ENCODE data around the gene PIP4K2C. TPM values are rescaled to one million over a fixed set of nuclear protein-coding genes. Genes with fewer than 3 reads are reported as not detected.

The PIP4K2C gene
- polyA plus RNA-seq, 2 of the 4 experiments (the other 2 are of a cell fraction): 35.3 to 62.9 TPM

DNA sequence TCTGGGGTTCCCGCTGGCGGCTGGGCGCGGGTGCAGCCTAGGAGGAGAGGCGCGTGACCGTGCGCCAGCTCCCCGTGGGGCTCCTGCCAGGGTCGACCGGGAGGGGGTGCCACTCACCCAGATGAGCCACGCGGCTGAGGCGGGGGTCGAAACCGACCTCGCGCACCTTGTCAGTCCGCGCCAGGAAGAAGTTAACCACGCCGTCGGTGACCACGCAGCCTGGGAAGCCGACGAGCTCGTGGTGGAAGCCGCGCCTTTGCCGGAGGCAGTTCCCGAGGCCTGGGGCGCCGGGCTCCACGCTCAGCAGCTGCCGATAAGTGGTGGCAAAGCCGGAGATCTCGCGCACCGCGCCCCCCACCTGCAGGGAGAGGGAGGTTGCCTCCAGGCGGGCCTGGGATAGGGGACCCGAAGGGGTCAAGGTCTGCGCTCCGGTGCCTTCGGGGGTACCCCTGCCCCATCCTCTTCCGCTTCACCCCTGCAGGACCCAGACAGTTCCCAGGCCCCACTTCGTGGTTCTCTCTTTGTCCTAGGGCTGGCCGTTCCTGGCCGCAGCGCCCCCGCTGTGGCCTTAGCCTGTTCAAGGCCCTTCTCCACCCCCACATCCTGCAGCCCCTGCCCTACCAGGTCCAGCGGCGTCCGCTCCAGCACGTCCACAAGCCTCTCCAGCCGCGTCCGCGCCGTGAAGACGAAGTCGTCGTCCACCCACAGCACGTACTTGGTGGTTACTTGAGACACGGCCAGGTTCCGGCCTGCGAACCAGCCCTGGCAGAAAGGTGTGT lies 36.7 kb downstream of the PIP4K2C start:
- 94% methylated on average over 66 of the region's 67 CpGs for WGBS (ENCODE audit: missing lambda C conversion rate)
- Histone ChIP-seq H3K4me2 (no peak overlapping the region), H3K4me1 (peaks cover 5% of the 10 kb centered on the region; the same call in 2 of the 3 replicates), H3K27ac (no peak overlapping the region), H3K9me3 (no peaks in the 10 kb centered on the region), H3K4me3 (no peak overlapping the region)
- no peak for ATAC-seq
- POLR2A ChIA-PET: interaction anchor here (0.9 kb wide), 1 partner anchor 15 kb away, joined by 3 read pairs; no protein-coding TSS in a partner anchor
- CTCF ChIA-PET: interaction anchor here (0.6 to 5.5 kb wide), 8 partner anchors 8 to 169 kb away, joined by 3 to 62 read pairs (median 4); no protein-coding TSS in a partner anchor
- DNase-seq (ENCODE audit: low read depth in 1 of 2, low spot score in 1 of 2): no peak
- no peak for TF ChIP-seq POLR2AphosphoS2 (conservative IDR thresholded peaks at IDR 0.05; ENCODE audit: low read length)
- no peak for TF ChIP-seq CBX8 (IDR thresholded peaks at IDR 0.05)
- TF ChIP-seq RNF2 (IDR thresholded peaks at IDR 0.05; ENCODE audit: borderline replicate concordance, low read depth): no peak
- TF ChIP-seq KDM1A (IDR thresholded peaks at IDR 0.05; ENCODE audit: low read depth): no peak
- no peak for TF ChIP-seq EP300 (IDR thresholded peaks at IDR 0.05)
- no peak for TF ChIP-seq NFE2L2 (conservative IDR thresholded peaks at IDR 0.05; ENCODE audit: low read length)
- no peak for TF ChIP-seq JUN (IDR thresholded peaks at IDR 0.05)
- TF ChIP-seq, protein P1, sequence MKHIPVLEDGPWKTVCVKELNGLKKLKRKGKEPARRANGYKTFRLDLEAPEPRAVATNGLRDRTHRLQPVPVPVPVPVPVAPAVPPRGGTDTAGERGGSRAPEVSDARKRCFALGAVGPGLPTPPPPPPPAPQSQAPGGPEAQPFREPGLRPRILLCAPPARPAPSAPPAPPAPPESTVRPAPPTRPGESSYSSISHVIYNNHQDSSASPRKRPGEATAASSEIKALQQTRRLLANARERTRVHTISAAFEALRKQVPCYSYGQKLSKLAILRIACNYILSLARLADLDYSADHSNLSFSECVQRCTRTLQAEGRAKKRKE (CRISPR knock-in tag; IDR thresholded peaks at IDR 0.05; ENCODE audit: low read depth): no peak
- no peak for TF ChIP-seq EHF (CRISPR knock-in tag; IDR thresholded peaks at IDR 0.05)
- TF ChIP-seq, protein P2, sequence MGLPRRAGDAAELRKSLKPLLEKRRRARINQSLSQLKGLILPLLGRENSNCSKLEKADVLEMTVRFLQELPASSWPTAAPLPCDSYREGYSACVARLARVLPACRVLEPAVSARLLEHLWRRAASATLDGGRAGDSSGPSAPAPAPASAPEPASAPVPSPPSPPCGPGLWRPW (IDR thresholded peaks at IDR 0.05): no peak
- TF ChIP-seq ZFP36 (IDR thresholded peaks at IDR 0.05; ENCODE audit: borderline replicate concordance, partially characterized antibody): no peak
- TF ChIP-seq KDM5A (IDR thresholded peaks at IDR 0.05): no peak
- no peak for TF ChIP-seq RARB (CRISPR knock-in tag; IDR thresholded peaks at IDR 0.05)
- TF ChIP-seq CBX2 (IDR thresholded peaks at IDR 0.05; ENCODE audit: borderline replicate concordance, low read depth): no peak
- TF ChIP-seq ESRRA (IDR thresholded peaks at IDR 0.05; ENCODE audit: borderline replicate concordance, low read length): no peak
- TF ChIP-seq, protein P3, sequence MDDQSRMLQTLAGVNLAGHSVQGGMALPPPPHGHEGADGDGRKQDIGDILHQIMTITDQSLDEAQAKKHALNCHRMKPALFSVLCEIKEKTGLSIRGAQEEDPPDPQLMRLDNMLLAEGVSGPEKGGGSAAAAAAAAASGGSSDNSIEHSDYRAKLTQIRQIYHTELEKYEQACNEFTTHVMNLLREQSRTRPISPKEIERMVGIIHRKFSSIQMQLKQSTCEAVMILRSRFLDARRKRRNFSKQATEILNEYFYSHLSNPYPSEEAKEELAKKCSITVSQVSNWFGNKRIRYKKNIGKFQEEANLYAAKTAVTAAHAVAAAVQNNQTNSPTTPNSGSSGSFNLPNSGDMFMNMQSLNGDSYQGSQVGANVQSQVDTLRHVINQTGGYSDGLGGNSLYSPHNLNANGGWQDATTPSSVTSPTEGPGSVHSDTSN (IDR thresholded peaks at IDR 0.05): no peak
- TF ChIP-seq, protein P4, sequence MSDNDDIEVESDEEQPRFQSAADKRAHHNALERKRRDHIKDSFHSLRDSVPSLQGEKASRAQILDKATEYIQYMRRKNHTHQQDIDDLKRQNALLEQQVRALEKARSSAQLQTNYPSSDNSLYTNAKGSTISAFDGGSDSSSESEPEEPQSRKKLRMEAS (IDR thresholded peaks at IDR 0.05): no peak
- FAIRE-seq: no peak

DNA sequence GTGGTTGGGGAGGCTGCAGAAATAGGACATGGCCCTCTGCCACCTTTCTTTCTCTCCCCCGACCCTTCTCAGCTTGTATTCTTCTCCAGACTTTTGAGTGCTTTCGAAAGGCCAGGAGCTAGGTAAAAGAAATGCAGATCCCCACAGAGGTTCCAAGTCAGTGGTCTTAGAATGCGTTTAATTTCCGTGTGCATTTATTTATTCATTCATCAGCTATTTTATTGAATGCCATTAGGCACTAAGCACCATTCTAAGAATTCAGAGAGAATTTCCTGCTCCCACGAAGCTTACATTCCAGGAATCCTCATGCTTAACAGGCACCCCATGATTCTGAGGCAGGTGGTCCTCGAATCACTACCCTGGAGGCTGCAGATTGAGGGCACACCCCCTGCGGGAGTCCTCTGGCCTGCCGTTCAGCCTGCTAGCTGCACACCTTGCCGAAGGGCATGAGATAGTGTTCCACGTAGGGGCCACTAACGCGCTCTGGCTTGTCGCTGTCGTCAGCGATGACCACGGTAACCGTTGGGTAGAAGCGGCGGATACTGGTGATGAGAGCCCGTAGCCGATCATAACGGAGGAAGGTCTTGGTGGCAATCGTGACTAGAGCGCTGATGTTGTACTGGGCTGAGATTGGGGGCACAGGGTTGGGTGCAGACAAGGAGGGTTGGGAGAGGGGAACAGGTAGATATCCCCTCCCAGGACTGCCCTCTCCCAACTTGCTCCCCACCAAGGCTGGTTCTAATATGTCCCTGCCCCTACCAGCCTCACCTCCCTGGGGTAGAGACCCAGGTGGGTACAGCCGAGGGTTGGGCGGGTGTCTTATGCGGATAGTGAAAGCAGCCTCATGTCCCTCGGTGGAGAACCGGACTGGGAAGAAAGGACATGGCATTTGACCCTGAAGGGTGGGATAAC lies 37.5 kb downstream of the PIP4K2C start:
- no peaks in the 10 kb centered on the region for H3K9me3 ChIP-seq
- ATAC-seq (no peak), FAIRE-seq (no peak), DNase-seq (ENCODE audit: low read depth in 1 of 2, low spot score in 1 of 2) (no peak)
- no peak overlapping the region for H3K27ac ChIP-seq
- no peak overlapping the region for H3K4me3 ChIP-seq
- WGBS (ENCODE audit: missing lambda C conversion rate): 93% methylated on average over 29 of the region's 29 CpGs
- TF ChIP-seq, protein P5, sequence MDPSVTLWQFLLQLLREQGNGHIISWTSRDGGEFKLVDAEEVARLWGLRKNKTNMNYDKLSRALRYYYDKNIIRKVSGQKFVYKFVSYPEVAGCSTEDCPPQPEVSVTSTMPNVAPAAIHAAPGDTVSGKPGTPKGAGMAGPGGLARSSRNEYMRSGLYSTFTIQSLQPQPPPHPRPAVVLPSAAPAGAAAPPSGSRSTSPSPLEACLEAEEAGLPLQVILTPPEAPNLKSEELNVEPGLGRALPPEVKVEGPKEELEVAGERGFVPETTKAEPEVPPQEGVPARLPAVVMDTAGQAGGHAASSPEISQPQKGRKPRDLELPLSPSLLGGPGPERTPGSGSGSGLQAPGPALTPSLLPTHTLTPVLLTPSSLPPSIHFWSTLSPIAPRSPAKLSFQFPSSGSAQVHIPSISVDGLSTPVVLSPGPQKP (IDR thresholded peaks at IDR 0.05; ENCODE audit: low read depth, low read length): no peak
- no peak for TF ChIP-seq CEBPB (IDR thresholded peaks at IDR 0.05)
- TF ChIP-seq MAZ (IDR thresholded peaks at IDR 0.05; ENCODE audit: borderline replicate concordance, low read depth, low read length): no peak
- no peak for TF ChIP-seq NPAS2 (CRISPR knock-in tag; IDR thresholded peaks at IDR 0.05; ENCODE audit: borderline replicate concordance)
- TF ChIP-seq CBX2 (IDR thresholded peaks at IDR 0.05; ENCODE audit: borderline replicate concordance, low read depth): no peak
- TF ChIP-seq KDM5A (IDR thresholded peaks at IDR 0.05): no peak
- no peak for TF ChIP-seq FOSL2 (IDR thresholded peaks at IDR 0.05)
- no peak for TF ChIP-seq FOSL2 (CRISPR knock-in tag; IDR thresholded peaks at IDR 0.05)
- H3K4me2 ChIP-seq: no peak overlapping the region
- POLR2A ChIA-PET: interaction anchor here (0.9 kb wide), 1 partner anchor 15 kb away, joined by 3 read pairs; no protein-coding TSS in a partner anchor
- H3K4me1 ChIP-seq: peaks cover 9% of the 10 kb centered on the region
- CTCF ChIA-PET: interaction anchor here (0.6 to 5.5 kb wide), 11 partner anchors 9 to 170 kb away, joined by 3 to 62 read pairs (median 4); no protein-coding TSS in a partner anchor

Measured in A549 (cell line).